Activated T-cell treated with anti-CD3 and anti-CD28 coated beads for 1 hour (primary cell): ENCODE data around the gene CHRNA1.
A peak's percentile ranks its signal among the peaks of the same experiment; 100 is the strongest.

Experiments used
- DNase-seq: peaks from one replicate; pipeline ENCODE4 v3.0.0-alpha.2; 2020; ENCODE audit warnings: low read depth

The CHRNA1 gene

GRCh38 chr2:174781996-174782395, 17.7 kb upstream of the CHRNA1 start:
- no peak for DNase-seq

GRCh38 chr2:174781298-174781697, 17.0 kb upstream of the CHRNA1 start:
- no peak for DNase-seq

GRCh38 chr2:174780856-174781255, 16.6 kb upstream of the CHRNA1 start:
- DNase-seq: no peak

GRCh38 chr2:174780191-174780840, 16.0 kb upstream of the CHRNA1 start:
- no peak for DNase-seq

- no peak for DNase-seq
Observed at GRCh38 chr2:174779361-174779928, 15.2 kb upstream of the CHRNA1 start.

GRCh38 chr2:174778085-174778981, 14.1 kb upstream of the CHRNA1 start:
- peak; percentile 45 for DNase-seq

- no peak for DNase-seq
Observed at GRCh38 chr2:174777347-174778084, 13.2 kb upstream of the CHRNA1 start.

GRCh38 chr2:174776675-174777074, 12.4 kb upstream of the CHRNA1 start:
- no peak for DNase-seq

GRCh38 chr2:174776223-174776622, 12.0 kb upstream of the CHRNA1 start:
- no peak for DNase-seq

GRCh38 chr2:174775571-174775980, 11.3 kb upstream of the CHRNA1 start:
- no peak for DNase-seq

- no peak for DNase-seq
Observed at GRCh38 chr2:174774886-174775285, 10.6 kb upstream of the CHRNA1 start.

GRCh38 chr2:174773215-174773614, 8.9 kb upstream of the CHRNA1 start:
- no peak for DNase-seq

- DNase-seq: no peak
Observed at GRCh38 chr2:174772472-174772801, 8.2 kb upstream of the CHRNA1 start.

GRCh38 chr2:174771631-174772471, 7.6 kb upstream of the CHRNA1 start:
- no peak for DNase-seq

- no peak for DNase-seq
Observed at GRCh38 chr2:174771136-174771535, 6.9 kb upstream of the CHRNA1 start.

- no peak for DNase-seq
Observed at GRCh38 chr2:174768557-174768956, 4.3 kb upstream of the CHRNA1 start.

GRCh38 chr2:174766271-174766670, 2.0 kb upstream of the CHRNA1 start:
- DNase-seq: no peak

- no peak for DNase-seq
Observed at GRCh38 chr2:174765576-174765975, 1.3 kb upstream of the CHRNA1 start.

- DNase-seq: no peak
Observed at GRCh38 chr2:174763780-174764179, 492 bp downstream of the CHRNA1 start.

- DNase-seq: no peak
Observed at GRCh38 chr2:174762464-174762863, 1.8 kb downstream of the CHRNA1 start.

- DNase-seq: no peak
Observed at GRCh38 chr2:174761837-174762236, 2.4 kb downstream of the CHRNA1 start.
